Superior temporal gyrus (tissue), 1 donor: Measurements from ENCODE around the gene GNG11.

Source experiments
- DNase-seq: peaks from one replicate; pipeline ENCODE4 v3.0.0-alpha.2; 2016; ENCODE audit errors: extremely low spot score

GNG11 gene

DNA sequence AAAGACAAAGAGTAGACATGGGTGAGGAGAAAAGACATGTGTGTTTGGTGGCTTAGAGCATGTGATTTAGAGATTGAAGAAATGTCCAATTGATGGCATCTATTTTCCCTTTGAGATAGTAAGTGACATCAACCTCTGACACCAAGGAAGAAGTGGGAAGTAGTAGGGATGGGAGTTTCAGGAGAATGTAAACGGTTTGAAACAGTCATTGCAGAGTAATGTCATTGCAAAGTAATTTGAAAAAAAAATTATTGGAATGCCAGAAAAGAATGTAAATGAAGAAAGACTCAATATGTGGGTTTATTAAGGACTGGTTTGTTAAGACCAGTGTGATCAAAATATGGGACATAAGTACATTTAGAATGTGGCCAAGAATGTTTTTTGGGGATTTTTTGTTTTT, 26.6 kb downstream of the GNG11 start:
- no peak for DNase-seq

- DNase-seq = no peak
Observed at GRCh38 chr7:93948873-93949272, 27.3 kb downstream of the GNG11 start.

GRCh38 chr7:93949423-93949822, 27.9 kb downstream of the GNG11 start:
- DNase-seq = no peak

DNA sequence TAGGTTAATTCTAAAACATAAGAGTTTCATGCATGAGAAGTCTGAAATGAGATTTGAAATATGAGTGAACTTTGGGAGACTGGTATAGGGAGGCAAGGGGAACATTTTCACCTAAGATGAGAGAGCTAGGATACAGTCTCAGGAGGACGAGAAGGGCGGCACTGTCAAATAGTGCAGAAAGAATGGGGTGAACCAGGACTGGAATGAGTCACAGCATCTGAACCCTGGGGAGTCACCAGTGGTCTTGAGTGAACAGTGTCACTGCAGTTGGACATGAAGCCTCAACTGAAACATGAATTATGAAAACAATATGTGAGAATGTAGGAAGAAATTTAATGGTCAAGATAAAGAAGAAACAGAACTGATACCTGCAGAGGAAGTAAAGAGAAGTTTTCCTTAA, 33.8 kb downstream of the GNG11 start:
- no peak for DNase-seq

DNA sequence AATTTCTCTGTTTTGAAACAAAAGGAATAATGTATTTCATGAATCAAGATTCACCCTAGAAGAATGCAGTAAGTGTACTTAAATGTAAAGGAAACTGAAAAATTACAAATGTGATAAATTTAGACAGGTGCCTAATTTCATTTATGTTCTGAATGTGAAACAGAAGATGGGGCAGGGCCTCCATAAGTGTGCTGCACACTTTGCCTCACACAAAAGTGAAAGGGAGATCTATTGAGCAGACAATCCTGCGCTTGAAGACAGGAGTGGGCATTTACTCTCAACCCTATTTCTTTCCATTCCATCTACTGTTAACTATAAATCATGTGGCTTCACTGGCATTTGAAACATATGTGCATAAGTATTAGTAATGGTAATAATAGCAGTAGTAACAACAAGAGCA, 36.2 kb downstream of the GNG11 start:
- DNase-seq = no peak

DNA sequence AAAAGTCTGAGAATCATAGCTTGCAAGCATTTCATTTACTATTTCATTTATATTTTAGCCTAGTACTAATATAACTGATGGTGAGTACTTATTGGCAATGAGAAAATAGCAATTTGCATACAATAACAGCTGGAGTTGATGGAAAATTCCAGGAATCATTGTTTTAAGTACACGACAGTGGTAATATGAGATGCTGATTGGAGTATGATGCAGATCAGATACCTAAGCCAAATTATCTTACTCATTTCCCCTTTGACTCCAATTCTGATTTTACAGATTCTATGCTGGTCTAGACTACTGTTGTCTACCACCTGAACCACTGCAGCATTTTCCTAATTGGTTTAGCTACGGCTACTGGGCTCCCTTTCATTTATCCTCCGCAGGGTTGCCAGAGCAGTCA, 36.7 kb downstream of the GNG11 start:
- no peak for DNase-seq

DNA sequence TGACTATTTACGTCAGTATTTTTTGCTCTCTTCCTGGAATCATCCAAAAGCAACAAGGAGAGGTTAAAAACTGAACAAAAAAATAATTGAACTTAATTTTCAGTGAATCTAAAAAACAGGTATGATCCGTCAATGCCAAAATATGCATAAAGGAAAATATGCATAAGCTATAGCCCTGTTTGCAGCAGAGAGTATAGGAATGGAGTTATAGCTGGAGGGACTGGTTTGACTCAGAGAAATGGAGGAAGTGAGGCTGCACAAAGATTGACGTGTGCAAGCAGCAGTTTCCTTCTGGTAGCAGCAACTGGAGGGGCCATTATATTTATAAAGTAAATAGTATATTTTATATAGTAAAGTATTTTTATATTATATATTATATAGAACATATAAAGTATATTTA, 37.1 kb downstream of the GNG11 start:
- no peak for DNase-seq

DNA sequence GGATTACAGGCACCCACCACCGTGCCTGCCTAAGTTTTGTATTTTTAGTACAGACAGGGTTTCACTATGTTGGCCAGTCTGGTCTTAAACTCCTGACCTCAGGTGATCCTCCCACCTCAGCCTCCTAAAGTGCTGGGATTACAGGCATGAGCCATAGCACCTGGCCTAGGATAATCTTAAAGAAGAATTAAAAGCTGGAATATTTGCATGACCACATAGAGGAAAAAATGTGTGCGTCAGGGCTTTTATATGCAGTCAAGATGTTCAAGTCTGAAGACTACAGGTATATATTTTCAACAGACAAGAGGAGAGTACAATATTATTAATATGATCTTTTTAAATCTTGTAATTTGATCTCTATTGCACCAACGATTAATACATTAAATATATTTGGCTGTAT, 39.5 kb downstream of the GNG11 start:
- DNase-seq = no peak

GRCh38 chr7:93964262-93964661, 42.7 kb downstream of the GNG11 start:
- DNase-seq = no peak

DNA sequence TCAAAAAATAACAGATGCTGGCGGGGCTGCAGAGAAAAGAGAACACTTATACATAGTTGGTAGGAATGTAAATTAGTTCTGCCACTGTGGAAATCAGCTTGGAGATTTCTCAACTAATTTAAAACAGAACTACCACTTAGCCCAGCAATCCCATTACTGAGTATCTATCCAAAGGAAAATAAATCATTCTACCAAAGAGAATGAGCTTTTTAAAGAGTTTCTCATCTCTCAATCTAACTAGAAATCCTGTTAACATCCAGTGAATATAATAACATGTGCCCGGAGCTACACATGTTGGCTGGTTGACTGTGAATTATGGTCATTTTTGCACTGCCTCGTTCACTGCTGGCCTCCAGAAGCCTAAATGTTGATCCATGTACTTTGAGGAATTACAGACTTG, 43.3 kb downstream of the GNG11 start:
- no peak for DNase-seq

- DNase-seq = no peak
Observed at GRCh38 chr7:93968911-93969620, 47.5 kb downstream of the GNG11 start.

DNA sequence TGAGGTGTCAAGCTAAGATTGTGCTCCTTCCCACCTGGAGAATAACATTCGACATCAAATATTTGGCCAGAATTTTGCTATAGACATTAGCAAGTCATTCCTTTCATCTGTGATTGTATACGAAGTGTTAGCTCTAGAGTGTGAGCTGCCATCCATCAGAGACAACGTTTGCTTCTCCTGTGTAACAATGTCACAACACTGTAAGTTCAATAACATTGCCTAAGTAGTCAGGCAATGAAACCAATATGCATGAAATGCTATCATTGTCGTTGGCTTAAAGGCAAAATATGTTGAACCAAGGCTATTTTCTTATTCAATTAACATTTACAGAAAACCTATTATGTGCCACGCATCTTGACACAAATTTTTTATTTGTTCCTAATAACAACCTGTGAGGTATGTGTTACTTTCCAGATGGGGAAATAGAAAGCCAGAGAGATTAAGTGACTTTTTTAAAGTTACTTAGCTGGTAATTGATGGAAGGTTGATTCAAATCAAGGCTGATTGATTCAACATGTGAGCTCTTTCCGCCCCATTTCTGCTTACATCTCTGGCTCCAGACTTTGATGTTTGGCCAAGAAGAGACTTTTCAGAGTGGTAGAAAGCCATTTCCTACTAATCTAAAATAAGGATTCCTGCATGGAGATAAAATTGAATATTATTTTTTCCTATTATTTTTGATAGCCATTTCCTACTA, 50.6 kb downstream of the GNG11 start:
- DNase-seq = no peak

- no peak for DNase-seq
Observed at GRCh38 chr7:93973134-93973533, 51.6 kb downstream of the GNG11 start.

- DNase-seq = no peak
Observed at GRCh38 chr7:93977211-93977950, 55.8 kb downstream of the GNG11 start.
